GM12864 (cell line): ENCODE data around the gene TRIM63.

Experiments used
- DNase-seq: peaks from one replicate; pipeline ENCODE4 v3.0.0-alpha.2; 2011; ENCODE audit warnings: low read depth
- H3K4me3 ChIP-seq: 2 replicates; pipeline ENCODE4 v1.5.1; 2011; ENCODE audit warnings: mild to moderate bottlenecking, low read depth, low read length, control low read depth
- TF ChIP-seq, protein P1 (sequence below): IDR thresholded peaks from 2 replicates; pipeline ENCODE4 v1.5.1; 2011; ENCODE audit warnings: low read depth, mild to moderate bottlenecking, moderate library complexity, low read length, control low read depth, inconsistent platforms; ENCODE audit errors: missing control alignments

TRIM63 gene

DNA sequence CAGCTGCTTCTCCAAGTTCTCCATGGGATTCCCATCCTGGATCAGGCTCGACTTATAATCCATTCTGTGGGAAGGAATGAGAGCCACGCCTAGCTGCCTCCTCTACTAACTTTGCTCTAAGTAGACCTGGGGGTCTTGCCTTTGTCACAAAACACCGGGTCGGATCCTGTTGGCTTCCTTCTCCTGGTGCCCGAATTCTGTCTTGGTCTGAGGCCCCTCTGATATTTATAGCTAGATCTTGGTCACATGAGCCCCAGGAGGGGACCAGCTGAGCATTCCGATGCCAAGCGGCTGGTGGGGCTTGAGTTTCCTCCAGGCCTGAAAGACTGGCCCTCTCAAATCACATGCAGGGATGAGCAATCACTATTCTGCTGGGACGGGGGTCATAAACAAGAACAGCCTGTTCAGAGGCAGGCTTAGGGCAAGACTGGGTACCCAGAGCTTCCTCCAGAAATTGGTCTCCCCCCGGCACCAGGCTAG, at the start of gene TRIM63:
TRIM63 (minus strand) TSS at position 199 of the 480 bp plus-strand sequence; CDS start at position 63, 136 bp downstream.
- no peak within 1 kb of the TSS for H3K4me3 ChIP-seq
- no peak for DNase-seq
- TF ChIP-seq, protein P1, sequence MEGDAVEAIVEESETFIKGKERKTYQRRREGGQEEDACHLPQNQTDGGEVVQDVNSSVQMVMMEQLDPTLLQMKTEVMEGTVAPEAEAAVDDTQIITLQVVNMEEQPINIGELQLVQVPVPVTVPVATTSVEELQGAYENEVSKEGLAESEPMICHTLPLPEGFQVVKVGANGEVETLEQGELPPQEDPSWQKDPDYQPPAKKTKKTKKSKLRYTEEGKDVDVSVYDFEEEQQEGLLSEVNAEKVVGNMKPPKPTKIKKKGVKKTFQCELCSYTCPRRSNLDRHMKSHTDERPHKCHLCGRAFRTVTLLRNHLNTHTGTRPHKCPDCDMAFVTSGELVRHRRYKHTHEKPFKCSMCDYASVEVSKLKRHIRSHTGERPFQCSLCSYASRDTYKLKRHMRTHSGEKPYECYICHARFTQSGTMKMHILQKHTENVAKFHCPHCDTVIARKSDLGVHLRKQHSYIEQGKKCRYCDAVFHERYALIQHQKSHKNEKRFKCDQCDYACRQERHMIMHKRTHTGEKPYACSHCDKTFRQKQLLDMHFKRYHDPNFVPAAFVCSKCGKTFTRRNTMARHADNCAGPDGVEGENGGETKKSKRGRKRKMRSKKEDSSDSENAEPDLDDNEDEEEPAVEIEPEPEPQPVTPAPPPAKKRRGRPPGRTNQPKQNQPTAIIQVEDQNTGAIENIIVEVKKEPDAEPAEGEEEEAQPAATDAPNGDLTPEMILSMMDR, result no peak

DNA sequence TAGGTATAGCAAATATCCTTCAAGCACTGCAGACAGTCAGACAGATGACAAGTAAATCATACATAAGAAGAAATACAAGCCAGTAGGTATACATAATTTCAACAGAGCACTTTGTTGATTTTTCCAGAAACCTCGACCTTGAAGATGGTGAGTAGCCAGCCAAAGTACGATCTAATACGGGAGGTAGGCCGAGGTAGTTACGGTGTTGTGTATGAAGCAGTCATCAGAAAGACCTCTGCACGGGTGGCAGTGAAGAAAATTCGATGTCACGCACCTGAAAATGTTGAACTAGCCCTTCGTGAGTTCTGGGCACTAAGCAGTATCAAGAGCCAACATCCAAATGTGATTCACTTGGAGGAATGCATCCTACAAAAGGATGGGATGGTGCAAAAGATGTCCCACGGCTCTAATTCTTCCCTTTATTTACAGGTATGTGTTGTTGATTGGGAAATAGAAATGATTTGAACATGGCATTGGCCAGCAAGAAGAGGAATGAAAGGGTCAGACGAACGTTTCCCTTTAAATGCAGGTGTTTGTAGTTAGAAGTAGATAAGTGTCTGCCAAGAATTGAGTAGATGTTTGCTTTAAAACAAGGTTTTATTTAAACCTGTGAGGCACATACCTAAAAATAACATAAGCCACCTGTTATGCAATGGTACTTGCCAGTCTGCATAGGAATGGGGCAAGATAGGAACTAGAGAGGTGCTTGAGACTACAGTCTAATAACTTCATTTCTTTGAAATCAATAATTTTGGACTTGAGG, 46.9 kb upstream of the TRIM63 start:
- TF ChIP-seq, protein P1, result no peak
- no peak for DNase-seq
- H3K4me3 ChIP-seq, result no peak overlapping the region

DNA sequence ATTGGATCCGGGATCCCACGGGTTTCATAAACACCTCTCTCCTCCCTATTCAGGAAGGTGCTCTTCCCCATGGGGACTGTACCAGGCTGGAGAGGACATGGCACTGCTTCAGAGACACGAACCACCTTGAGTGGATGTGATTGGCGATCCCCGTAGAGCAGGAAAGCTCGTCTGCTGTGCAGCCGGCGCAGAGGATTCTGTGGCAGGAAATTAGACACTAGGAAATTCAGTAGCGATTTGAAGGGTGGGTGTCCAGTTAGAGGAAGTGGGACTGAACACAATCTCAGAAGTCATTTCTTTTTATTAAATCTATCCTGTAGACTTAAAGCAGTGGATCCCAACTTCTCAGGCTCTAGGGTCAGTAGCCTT, 45.0 kb upstream of the TRIM63 start:
- peak overlapping the region; percentile 99 for H3K4me3 ChIP-seq
- DNase-seq, result no peak
- TF ChIP-seq, protein P1, result no peak

DNA sequence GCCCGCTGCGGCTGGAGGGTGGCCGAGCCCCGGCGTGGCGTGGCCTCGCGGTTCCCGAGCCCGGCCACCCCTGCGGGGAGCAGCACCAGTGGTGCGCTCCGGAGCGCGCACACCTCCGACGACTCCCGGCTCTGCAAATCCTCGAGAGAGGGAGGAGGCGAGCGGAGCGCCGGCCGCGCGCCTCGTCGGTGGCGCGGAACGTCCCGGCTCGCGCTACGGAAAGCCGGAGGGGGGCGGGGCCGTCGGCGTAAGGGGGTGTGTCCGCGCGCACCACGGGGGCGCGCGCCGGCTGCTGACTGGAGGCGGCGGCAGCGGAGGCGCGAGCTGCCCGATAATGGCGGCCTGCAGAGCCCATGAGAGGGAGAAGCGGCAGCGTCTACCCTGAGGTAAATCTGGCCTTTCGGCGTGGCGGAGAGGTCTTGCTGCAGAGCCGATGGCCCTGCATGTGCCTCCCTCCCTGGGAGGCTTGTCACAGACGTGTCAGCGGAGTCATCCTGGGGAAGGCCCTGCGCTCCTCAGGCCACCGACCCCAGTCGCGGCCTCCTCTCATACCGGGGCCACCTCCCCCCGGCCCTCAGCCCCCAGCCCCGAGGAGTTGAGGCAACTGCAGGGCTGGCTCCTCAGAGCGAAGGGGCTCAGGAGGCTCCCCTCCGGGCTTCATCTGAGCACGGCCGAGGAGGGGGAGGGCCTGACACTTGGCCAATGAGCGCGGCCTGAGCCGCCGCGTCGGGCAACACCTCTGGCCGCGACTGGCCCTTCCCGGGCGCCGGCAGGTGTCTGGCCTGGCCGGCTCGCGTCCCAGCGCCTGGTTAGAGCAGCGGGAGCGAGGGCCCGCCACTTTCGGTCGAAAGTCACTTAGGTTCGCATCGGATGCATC, 44.3 kb upstream of the TRIM63 start, which contains the start of gene PDIK1L:
PDIK1L (plus strand) TSS at position 295 of the 877 bp plus-strand sequence. CDS start 2,485 bp downstream, outside the sequence.
- peak; percentile 84 for DNase-seq
- TF ChIP-seq, protein P1, result no peak
- H3K4me3 ChIP-seq, result peak within 1 kb of the TSS; percentile 99

DNA sequence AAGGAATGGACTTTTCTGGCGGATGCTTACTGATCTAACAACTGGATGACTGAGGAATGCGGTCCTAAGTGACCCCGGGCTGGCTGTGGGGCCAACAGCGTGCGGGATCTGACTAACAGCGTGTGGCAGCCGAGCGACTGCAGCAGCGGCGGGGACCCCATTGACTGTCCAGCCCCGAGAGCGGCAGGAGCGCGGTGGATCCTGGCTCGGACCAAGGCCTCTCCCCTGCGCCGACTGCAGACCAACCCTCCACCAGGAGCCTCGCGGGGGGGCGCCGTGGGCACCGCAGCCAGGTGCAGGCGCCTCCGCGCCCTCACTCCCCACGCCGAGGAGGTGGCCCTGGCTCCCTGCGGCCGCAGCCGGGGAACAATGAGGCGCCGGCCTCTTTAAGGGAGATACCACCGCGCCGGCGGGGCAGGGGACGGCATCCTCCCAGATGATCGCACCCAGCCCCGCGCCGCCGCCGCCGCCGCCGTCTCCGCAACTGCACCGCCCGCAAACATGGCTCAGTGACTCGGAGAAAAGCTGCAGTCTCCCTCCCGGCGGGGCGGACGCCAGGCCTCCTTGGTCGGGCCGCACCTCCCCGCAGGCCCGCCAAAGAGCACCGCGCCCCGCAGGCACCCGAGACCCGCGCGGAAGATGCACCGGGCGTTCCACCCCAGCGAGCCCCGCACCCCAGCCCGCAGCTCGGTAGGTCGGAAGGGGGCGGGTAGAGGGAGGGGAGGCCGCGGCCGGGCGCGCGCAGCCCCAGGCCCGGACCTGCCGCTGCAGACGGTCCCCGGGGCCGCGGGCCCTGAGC, 43.5 kb upstream of the TRIM63 start:
- TF ChIP-seq, protein P1, result no peak
- DNase-seq, result no peak
- H3K4me3 ChIP-seq, result peak overlapping the region; percentile 99
